ENCODE measurements around the gene ARHGEF35. TPM values are rescaled to one million over a fixed set of nuclear protein-coding genes. Genes with fewer than 3 reads are reported as not detected.
"Not testable (repeated sequence)": the region's sequence is repeated elsewhere in the genome, so short reads cannot be mapped to it uniquely, and the experiment has no call there.

Gene ARHGEF35
- total RNA-seq, 1 donor from 2014 or later, result 10.5 TPM

GRCh38 chr7:144178380-144179164, 17.1 kb downstream of the ARHGEF35 start:
- not testable (repeated sequence) for DNase-seq (ENCODE audit: low spot score)

- no peak for DNase-seq (ENCODE audit: low spot score)
Measured at GRCh38 chr7:144174613-144175012, 21.0 kb downstream of the ARHGEF35 start.

GRCh38 chr7:144171594-144172350, 23.9 kb downstream of the ARHGEF35 start:
- not testable (repeated sequence) for DNase-seq (ENCODE audit: low spot score)

- no peak for DNase-seq (ENCODE audit: low spot score)
Measured at GRCh38 chr7:144164784-144165183, 30.8 kb downstream of the ARHGEF35 start.

GRCh38 chr7:144158861-144159260, 36.8 kb downstream of the ARHGEF35 start:
- DNase-seq (ENCODE audit: low spot score), result no peak

DNA sequence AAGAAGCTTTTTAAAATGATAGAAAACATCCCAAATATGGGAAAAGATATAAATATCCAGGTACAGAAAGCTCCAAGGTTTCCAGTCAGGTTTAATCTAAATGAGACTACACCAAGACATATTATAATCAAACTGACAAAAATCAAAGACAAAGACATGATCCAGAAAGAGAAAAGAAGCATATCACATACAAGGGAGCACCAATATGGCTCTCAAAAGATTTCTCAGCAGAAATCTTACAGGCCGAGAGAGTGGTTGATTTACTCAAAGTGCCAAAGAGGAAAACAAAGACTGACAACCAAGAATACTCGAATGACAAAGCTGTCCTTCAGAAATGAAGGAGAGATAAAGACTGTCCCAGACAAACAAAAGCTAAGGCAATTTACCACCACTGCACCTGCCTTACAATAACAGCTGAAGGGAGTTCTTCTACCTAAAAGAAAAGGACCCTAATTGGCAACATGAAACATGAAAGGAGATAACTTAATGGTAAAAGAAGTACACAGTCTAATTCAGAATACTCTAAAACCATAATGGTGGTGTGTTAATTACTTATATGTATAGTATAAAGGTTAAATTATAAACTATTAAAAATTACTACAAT, 47.3 kb downstream of the ARHGEF35 start:
- no peak for DNase-seq (ENCODE audit: low spot score)

DNA sequence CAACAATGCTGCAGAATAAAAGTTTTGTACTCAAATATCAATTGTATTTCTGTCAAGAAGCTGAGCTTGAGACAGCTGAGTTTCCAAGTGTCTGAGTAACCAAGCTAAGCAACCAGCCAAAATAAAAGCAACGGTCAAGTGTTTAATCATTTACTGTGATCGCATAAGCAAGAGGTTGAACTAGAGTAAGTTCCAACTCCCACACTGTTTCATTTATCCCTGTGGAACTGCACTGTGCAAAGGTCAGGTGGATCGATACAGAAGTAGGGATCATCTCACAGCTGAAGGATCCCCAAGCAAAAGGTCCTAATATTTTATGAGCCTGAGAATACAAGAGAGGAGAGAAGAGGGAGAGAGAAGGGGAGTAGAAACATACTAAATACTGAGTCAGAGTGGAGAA, 51.2 kb downstream of the ARHGEF35 start:
- DNase-seq (ENCODE audit: low spot score), result no peak

DNA sequence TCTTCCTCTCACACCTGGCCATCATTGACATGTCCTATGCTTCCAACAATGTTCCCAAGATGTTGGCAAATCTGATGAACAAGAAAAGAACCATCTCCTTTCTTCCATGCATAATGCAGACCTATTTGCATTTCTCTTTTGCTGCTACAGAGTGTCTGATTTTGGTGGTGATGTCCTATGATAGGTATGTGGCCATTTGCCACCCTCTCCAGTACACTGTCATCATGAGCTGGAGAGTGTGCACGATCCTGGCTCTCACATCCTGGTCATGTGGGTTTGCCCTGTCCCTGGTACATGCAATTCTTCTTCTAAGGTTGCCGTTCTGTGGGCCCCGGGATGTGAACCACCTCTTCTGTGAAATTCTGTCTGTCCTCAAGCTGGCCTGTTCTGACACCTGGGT, 53.4 kb downstream of the ARHGEF35 start:
- DNase-seq (ENCODE audit: low spot score), result no peak

DNA sequence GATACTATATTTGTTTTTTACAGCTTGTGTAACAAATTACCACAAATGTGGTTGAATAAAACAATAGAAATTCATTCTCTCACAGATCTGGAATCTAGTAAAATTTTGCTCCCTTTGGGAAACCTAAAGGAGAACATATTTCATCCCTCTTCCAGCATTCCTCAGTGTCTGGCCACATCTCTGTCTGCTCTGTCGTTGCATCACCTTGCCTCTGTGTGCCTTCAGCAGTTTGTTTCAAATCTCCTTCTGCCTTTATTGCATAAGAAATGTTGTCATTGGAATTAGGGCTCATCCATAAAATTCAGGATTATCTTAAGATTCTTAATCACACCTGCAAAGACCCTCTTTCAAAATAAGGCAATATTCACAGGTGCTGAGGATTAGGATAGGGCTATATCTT, 58.1 kb downstream of the ARHGEF35 start:
- DNase-seq (ENCODE audit: low spot score), result no peak

Other genes with a start within 250 kb of the ARHGEF35 start
- gene OR2F1, start 241.0 kb downstream of the ARHGEF35 start, total RNA-seq, result not detected
- not detected for gene OR6B1, start 195.5 kb downstream of the ARHGEF35 start, total RNA-seq
- not detected for gene OR2A5, start 146.9 kb downstream of the ARHGEF35 start, total RNA-seq
- not detected for gene OR2A25, start 126.0 kb downstream of the ARHGEF35 start, total RNA-seq
- gene OR2A12, start 109.6 kb downstream of the ARHGEF35 start, total RNA-seq, result not detected
- not detected for gene OR2A2, start 86.2 kb downstream of the ARHGEF35 start, total RNA-seq
- not detected for gene OR2A14, start 72.7 kb downstream of the ARHGEF35 start, total RNA-seq
- gene CTAGE4, start 12.4 kb downstream of the ARHGEF35 start, total RNA-seq, result 7.5 TPM
- not detected for gene OR2A42, start 43.8 kb upstream of the ARHGEF35 start, total RNA-seq
- 4.8 TPM for gene OR2A7, start 69.0 kb upstream of the ARHGEF35 start, total RNA-seq
- 3.1 TPM for gene CTAGE8, start 73.5 kb upstream of the ARHGEF35 start, total RNA-seq
- not detected for gene OR2A1, start 116.6 kb upstream of the ARHGEF35 start, total RNA-seq
- 45.8 TPM for gene ARHGEF5, start 159.6 kb upstream of the ARHGEF35 start, total RNA-seq
- gene NOBOX, start 207.9 kb upstream of the ARHGEF35 start, total RNA-seq, result not detected